Subcutaneous adipose tissue (tissue), 4 donors: ENCODE data around the gene ITPK1. TPM values are rescaled to one million over a fixed set of nuclear protein-coding genes. Genes with fewer than 3 reads are reported as not detected.

Source experiments
- total RNA-seq, 4 donors: library from RNA; depleted of rRNA; stranded (reverse); fragments of >200 nt; gene quantifications; one replicate each; pipeline ENCODE4 v1.1.0, GENCODE V29; 2016
- TF ChIP-seq, protein P1 (sequence below): fragments of 450-650 bp; IDR thresholded peaks from one replicate; pipeline ENCODE4 v1.5.1; 2016; ENCODE audit warnings: low read depth, mild to moderate bottlenecking, control low read depth, antibody characterized with exemption, moderate library complexity

Gene ITPK1
- total RNA-seq, 4 donors from 2014 or later, result 53.4 to 109 (median 60.3) TPM

DNA sequence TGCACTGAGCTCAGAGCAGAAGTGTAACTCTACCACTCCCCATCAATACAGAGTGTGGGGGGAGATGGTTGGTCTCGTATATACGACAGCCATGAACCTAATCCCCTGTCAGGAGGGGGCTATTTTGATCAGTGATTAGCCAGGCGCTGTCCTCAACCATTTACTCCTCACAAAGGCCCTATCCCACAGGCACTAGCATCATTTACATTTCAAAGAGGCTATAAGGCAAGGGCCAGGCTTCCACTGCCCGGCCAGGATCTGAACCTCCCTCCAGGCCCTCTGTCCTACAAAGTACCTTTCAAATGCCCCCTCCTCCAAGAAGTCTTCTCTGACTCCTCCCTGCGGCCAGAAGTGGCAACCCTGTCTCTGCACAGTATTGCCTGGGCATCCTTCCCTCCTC, 74.7 kb downstream of the ITPK1 start:
- TF ChIP-seq, protein P1, sequence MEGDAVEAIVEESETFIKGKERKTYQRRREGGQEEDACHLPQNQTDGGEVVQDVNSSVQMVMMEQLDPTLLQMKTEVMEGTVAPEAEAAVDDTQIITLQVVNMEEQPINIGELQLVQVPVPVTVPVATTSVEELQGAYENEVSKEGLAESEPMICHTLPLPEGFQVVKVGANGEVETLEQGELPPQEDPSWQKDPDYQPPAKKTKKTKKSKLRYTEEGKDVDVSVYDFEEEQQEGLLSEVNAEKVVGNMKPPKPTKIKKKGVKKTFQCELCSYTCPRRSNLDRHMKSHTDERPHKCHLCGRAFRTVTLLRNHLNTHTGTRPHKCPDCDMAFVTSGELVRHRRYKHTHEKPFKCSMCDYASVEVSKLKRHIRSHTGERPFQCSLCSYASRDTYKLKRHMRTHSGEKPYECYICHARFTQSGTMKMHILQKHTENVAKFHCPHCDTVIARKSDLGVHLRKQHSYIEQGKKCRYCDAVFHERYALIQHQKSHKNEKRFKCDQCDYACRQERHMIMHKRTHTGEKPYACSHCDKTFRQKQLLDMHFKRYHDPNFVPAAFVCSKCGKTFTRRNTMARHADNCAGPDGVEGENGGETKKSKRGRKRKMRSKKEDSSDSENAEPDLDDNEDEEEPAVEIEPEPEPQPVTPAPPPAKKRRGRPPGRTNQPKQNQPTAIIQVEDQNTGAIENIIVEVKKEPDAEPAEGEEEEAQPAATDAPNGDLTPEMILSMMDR, result no peak

- TF ChIP-seq, protein P1, result no peak
Measured at GRCh38 chr14:93040443-93040842, 75.3 kb downstream of the ITPK1 start.

- TF ChIP-seq, protein P1, result no peak
Measured at GRCh38 chr14:93039649-93040315, 75.9 kb downstream of the ITPK1 start.

DNA sequence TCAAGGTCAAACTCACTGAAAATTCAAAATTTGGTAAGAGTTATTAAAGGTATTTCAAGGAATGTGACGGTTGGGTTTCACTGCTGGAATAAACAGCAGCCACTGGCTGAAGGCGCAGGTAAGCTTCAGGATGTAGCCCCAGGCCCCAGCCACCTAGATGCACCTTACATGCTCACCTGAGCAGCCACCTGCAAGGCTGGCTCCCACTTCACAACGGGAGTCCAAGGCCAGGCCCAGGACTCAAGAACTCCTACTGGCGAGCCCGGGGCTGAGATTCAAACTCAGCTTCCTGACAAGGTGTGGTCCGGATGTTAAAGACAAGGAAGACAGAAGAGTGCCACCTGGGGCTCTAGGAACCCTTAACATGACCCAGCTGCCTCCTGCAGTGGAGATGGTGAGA, 78.4 kb downstream of the ITPK1 start:
- TF ChIP-seq, protein P1, result no peak

GRCh38 chr14:93036652-93037345, 78.9 kb downstream of the ITPK1 start:
- TF ChIP-seq, protein P1, result no peak

DNA sequence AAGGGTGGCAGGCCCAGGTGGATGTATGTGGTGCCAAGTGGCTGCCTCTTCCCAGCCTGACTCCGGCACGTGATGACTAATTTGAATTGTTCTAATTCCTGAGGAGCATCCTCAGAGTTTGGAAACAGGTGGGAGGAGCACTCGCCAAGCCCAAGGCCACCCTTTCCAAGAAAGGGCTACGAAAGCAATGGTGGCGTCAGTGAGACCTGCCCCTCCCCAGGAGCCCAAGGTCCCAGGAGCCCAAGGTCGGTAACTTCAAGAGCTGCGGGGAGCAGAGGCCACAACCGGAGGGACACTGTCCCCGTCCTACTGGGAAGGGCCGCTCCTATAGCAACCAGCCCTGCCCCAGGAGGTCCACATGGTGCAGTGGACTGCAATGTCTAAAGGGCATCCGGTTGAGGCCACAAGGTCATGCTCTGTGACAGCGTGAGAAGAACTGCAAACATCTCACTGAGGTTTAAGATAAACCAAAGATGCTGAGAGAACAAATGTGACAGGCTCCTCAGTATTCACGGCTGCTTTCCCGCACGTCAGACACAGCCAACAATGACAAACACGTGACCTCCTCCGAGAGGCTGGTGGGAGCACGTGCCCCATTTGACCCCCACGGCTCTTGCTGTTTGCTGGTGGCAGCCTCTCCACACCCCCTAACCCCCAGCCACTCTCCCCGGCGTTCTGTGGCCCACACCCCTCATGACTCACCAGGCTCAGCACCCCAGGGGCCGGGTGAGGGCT, 79.6 kb downstream of the ITPK1 start:
- TF ChIP-seq, protein P1, result no peak

DNA sequence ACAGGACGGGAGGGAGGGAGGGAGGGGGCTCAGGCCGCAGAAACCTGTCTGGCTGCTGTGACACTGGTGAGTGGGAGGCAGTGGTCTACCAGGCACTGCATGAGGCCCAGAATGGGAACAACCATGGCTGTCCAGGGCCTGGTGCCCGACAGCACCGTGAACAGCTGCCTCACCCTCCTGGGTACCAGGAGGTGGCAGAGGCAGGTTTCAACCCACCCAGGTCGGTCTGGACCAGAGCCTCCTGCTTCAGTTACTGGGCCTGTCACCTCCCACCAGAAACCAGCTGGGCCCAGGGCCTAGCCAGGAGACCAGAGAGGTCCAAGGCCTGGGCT, 80.2 kb downstream of the ITPK1 start:
- TF ChIP-seq, protein P1, result no peak
